ENCODE data around the gene AFAP1.

GRCh38 chr4:7785017-7785416, 154.6 kb downstream of the AFAP1 start:
- TF ChIP-seq CTCF (IDR thresholded peaks at IDR 0.05) = no peak
- no peak for TF ChIP-seq POLR2A (IDR thresholded peaks at IDR 0.05)

All from Peyer's patch (tissue), 4 donors.